GM23248 (cell line): ENCODE measurements around the gene DNAJB12. TPM values are rescaled to one million over a fixed set of nuclear protein-coding genes. Genes with fewer than 3 reads are reported as not detected.

Source experiments
- DNase-seq: peaks from one replicate; pipeline ENCODE4 v3.0.0-alpha.2; 2015
- H2AFZ ChIP-seq: fragments of 200-600 bp; sonication (generic); 2 replicates; pipeline ENCODE4 v1.6.1; 2016; ENCODE audit warnings: antibody characterized with exemption
- H3F3A ChIP-seq: fragments of 200-600 bp; sonication (generic); 2 replicates; pipeline ENCODE4 v1.6.1; 2016; ENCODE audit warnings: mild to moderate bottlenecking, antibody characterized with exemption, mixed run types; ENCODE audit not compliant: insufficient read depth
- H3K27ac ChIP-seq: fragments of 200-600 bp; sonication (generic); 2 replicates; pipeline ENCODE4 v1.5.1; 2016; ENCODE audit warnings: mild to moderate bottlenecking
- H3K27me3 ChIP-seq: fragments of 200-600 bp; sonication (generic); replicated peaks from 2 replicates; pipeline ENCODE4 v1.6.1; 2016; ENCODE audit warnings: mild to moderate bottlenecking; ENCODE audit not compliant: insufficient read depth
- H3K36me3 ChIP-seq: fragments of 200-600 bp; sonication (generic); 2 replicates; pipeline ENCODE4 v1.6.1; 2016; ENCODE audit warnings: low read depth, mild to moderate bottlenecking
- H3K4me1 ChIP-seq: fragments of 200-600 bp; sonication (generic); 2 replicates; pipeline ENCODE4 v1.6.1; 2016; ENCODE audit warnings: mild to moderate bottlenecking; ENCODE audit not compliant: insufficient read depth
- H3K4me2 ChIP-seq: fragments of 200-600 bp; sonication (generic); one replicate; pipeline ENCODE4 v1.6.1; 2016; ENCODE audit warnings: mild to moderate bottlenecking; ENCODE audit not compliant: unreplicated experiment
- H3K4me3 ChIP-seq: fragments of 200-600 bp; sonication (generic); 2 replicates; pipeline ENCODE4 v1.5.1; 2016; ENCODE audit warnings: mild to moderate bottlenecking
- H3K79me2 ChIP-seq: fragments of 200-600 bp; sonication (generic); 2 replicates; pipeline ENCODE4 v1.6.1; 2016; ENCODE audit warnings: mild to moderate bottlenecking; ENCODE audit not compliant: insufficient read depth
- H3K9ac ChIP-seq: fragments of 200-600 bp; sonication (generic); 2 replicates; pipeline ENCODE4 v1.6.1; 2016; ENCODE audit warnings: mild to moderate bottlenecking
- H3K9me2 ChIP-seq: fragments of 200-600 bp; sonication (generic); 2 replicates; pipeline ENCODE4 v1.6.1; 2016; ENCODE audit warnings: mixed run types, mild to moderate bottlenecking, moderate library complexity; ENCODE audit not compliant: insufficient read depth
- H3K9me3 ChIP-seq: fragments of 200-600 bp; sonication (generic); one replicate; pipeline ENCODE4 v1.6.1; 2017; ENCODE audit warnings: low read depth
- H4K20me1 ChIP-seq: fragments of 200-600 bp; sonication (generic); 2 replicates; pipeline ENCODE4 v1.6.0; 2016; ENCODE audit not compliant: insufficient read depth
- EZH2 ChIP-seq: fragments of 200-600 bp; sonication (generic); IDR thresholded peaks from 2 replicates; pipeline ENCODE4 v1.6.1; 2018; ENCODE audit warnings: antibody characterized with exemption, mild to moderate bottlenecking; ENCODE audit not compliant: insufficient read depth, poor library complexity, severe bottlenecking
- EZH2phosphoT487 ChIP-seq: fragments of 200-600 bp; sonication (generic); IDR thresholded peaks from 2 replicates; pipeline ENCODE4 v1.6.1; 2018; ENCODE audit warnings: antibody characterized with exemption, moderate library complexity, mild to moderate bottlenecking, low read depth; ENCODE audit not compliant: insufficient read depth
- WGBS, 2 experiments: methylation state at CpG; one replicate each; pipeline ENCODE4 v1.1.6; 2015 to 2017; ENCODE audit warnings: low lambda C conversion rate in 2 of 2, low coverage in 1 of 2; ENCODE audit errors: missing lambda C conversion rate in 2 of 2; 5-methylcytosine and 5-hydroxymethylcytosine counted together
- in situ Hi-C: fragments of 300-500 bp; cut with MboI; formaldehyde crosslinking; loops from 2 replicates; pipeline ENCODE4 v1.15.0; 2020
- polyA plus RNA-seq: library from polyadenylated mRNA; unstranded; fragments of >200 nt; fragmentation: Nextera tagmentation; extraction: Ambion mirVana; gene quantifications from 2 replicates; pipeline ENCODE4 v1.2.1, GENCODE V29; 2016
- total RNA-seq: library from RNA; depleted of rRNA; stranded (reverse); fragments of >200 nt; shearing (Covaris generic); gene quantifications from 2 replicates; pipeline ENCODE4 v1.2.3, GENCODE V29; 2014

Gene DNAJB12
- total and polyA plus RNA-seq, 2 experiments from 2014 or later = 28.4 to 32.0 TPM

DNA sequence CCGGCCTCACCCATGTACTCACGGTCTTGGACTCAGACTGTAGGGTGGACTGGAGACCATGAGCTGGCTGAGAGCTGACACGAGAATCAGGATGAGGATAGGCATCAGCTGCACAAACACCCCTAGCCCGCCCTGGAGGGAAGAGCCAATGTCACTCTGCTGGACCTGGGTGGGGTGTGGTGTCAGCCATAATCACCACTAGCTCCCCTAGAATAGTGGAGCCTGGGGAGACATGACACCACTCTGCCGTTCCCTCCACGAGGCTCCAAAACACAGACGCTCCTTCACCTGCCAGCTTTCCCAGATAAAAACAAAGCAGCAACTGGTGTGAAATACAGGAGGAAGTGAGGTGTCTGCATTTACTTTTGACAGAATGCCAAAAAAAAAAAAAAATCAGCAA is 16.5 kb downstream of the DNAJB12 start:
- Histone ChIP-seq H3K79me2 (no peaks in the 10 kb centered on the region), H3K36me3 (peaks cover 29% of the 10 kb centered on the region), H3K4me3 (no peak overlapping the region), H3K27me3 (no peaks in the 10 kb centered on the region), H3K9me3 (no peaks in the 10 kb centered on the region), H3K27ac (no peak overlapping the region), H3K4me1 (no peaks in the 10 kb centered on the region), H4K20me1 (no peaks in the 10 kb centered on the region), H3K9ac (no peak overlapping the region), H2AFZ (no peak overlapping the region), H3K4me2 (no peak overlapping the region), H3K9me2 (no peaks in the 10 kb centered on the region), H3F3A (no peaks in the 10 kb centered on the region)
- in situ Hi-C loops = no loop called here
- WGBS, 2 experiments = 89 to 92% methylated on average over 7 of the region's 7 CpGs
- DNase-seq = no peak
- no peak for TF ChIP-seq EZH2
- TF ChIP-seq EZH2phosphoT487 = no peak

DNA sequence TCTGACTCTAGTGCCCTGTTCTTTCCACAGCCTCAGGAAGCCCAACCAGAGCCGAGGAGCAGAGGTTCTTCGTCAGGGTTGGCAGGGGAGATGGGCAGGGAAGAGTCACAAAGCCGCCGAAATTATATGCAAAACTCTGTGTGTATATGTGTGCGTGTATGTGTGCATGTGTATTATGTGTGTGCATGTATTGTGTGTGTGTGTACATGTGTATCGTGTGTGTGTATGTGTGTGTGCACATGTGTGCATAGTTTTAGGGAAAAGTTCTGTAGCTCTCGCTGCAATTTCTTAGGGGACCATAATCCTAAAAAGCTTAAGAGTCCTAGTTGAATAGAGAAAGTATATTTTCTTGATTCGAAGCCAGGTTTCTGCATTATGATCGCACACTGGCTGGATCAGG is 17.0 kb downstream of the DNAJB12 start:
- Histone ChIP-seq H3K4me3 (no peak overlapping the region), H3K27me3 (no peaks in the 10 kb centered on the region), H3K4me2 (no peak overlapping the region), H3K36me3 (peaks cover 26% of the 10 kb centered on the region), H3K79me2 (no peaks in the 10 kb centered on the region), H3K27ac (no peak overlapping the region), H3F3A (no peaks in the 10 kb centered on the region), H4K20me1 (no peaks in the 10 kb centered on the region), H3K4me1 (no peaks in the 10 kb centered on the region), H2AFZ (no peak overlapping the region), H3K9me3 (no peaks in the 10 kb centered on the region), H3K9me2 (no peaks in the 10 kb centered on the region), H3K9ac (no peak overlapping the region)
- 85 to 86% methylated on average over 9 of the region's 9 CpGs for WGBS, 2 experiments
- TF ChIP-seq EZH2phosphoT487 (no peak), EZH2 (no peak)
- no peak for DNase-seq
- in situ Hi-C loops = no loop called here

DNA sequence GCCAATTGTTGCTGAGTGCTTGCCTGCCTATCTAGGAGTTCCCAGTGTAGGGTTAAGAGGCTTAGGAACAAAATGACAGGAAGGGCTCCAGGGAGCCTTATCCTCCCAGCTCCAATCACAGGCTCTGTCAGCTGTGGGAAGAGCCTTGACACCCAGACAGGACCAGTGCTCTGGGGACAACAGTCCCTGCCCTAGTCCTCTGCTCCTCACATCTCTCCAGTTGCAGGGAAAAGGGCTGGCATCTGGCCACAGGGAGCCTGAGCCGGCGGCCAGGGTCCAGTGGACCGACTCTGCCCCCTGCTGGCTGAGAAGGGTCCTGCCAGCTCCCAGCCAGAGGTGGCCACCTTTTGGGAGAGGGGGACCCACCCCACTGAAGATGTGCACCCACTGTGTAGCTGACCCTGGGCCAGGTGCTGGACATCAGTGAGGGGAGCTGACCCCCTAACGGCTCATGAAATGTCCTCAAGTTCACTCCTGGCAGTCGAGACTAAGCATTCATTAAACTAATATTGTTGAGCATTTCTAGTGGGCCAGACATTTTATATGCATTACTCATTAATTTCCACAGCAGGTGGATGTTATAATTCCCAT is 17.6 kb downstream of the DNAJB12 start:
- Histone ChIP-seq H3K9me2 (no peaks in the 10 kb centered on the region), H2AFZ (no peak overlapping the region), H3K27ac (no peak overlapping the region), H3K9me3 (no peaks in the 10 kb centered on the region), H3K36me3 (peaks cover 26% of the 10 kb centered on the region), H3K9ac (no peak overlapping the region), H3F3A (no peaks in the 10 kb centered on the region), H3K79me2 (no peaks in the 10 kb centered on the region), H3K27me3 (no peaks in the 10 kb centered on the region), H3K4me3 (no peak overlapping the region), H3K4me1 (peaks cover 2% of the 10 kb centered on the region; the same call in 1 of the 2 replicates), H3K4me2 (no peak overlapping the region), H4K20me1 (no peaks in the 10 kb centered on the region)
- peak; percentile 81 for DNase-seq
- WGBS, 2 experiments = 16 to 25% methylated on average over 3 to 5 of the region's 5 CpGs
- no peak for TF ChIP-seq EZH2phosphoT487
- TF ChIP-seq EZH2 = no peak
- in situ Hi-C loops = no loop called here

DNA sequence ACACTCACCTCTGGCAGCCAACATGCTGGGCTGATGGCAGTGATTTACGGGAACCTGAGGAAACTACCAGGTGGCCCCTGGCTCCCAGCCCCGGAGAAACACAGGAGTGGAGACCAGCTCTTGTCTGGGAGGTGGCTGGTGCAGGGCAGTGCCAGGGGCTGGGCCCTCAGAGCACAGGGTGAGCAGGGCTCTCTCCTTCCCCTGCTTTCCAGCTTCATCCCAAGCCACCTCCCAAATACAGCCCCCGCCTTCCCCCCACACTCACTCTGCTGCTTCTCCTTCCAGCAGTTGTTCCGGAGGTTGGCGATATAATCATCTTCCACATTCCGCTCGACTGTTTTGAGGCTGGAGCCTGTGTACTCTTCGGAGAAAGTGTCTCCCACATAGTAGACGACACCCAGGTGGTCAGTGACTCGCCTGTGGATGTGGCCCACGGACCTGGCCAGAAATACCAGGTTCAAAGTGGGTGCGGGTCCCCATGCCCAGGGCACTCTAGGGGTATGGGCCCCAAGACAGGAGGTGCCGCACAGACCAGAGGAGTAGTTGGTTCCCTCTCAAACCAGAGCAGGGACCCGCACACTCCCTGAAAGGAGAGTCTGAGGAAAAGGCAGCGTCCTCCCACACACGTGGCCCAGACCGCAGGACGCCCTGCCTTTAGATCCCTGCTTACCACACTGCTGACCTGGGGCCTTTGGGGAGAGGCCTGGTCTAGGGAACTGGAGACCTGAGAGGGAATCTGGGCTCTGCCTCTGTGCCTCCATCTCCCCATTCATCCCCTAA is 18.3 kb downstream of the DNAJB12 start:
- in situ Hi-C loops = no loop called here
- peaks cover 6% of the 10 kb centered on the region; the same call in 1 of the 2 replicates for H3K4me1 ChIP-seq
- H3K36me3 ChIP-seq = peaks cover 26% of the 10 kb centered on the region
- no peak overlapping the region for H2AFZ ChIP-seq
- H3K79me2 ChIP-seq = no peaks in the 10 kb centered on the region
- H4K20me1 ChIP-seq = no peaks in the 10 kb centered on the region
- H3K4me2 ChIP-seq = no peak overlapping the region
- no peak overlapping the region for H3K27ac ChIP-seq
- 90 to 91% methylated on average over 18 of the region's 18 CpGs for WGBS, 2 experiments
- H3K9me3 ChIP-seq = no peaks in the 10 kb centered on the region
- no peaks in the 10 kb centered on the region for H3K27me3 ChIP-seq
- no peaks in the 10 kb centered on the region for H3F3A ChIP-seq
- no peak for TF ChIP-seq EZH2
- no peak for TF ChIP-seq EZH2phosphoT487
- no peaks in the 10 kb centered on the region for H3K9me2 ChIP-seq
- H3K4me3 ChIP-seq = no peak overlapping the region
- no peak for DNase-seq
- no peak overlapping the region for H3K9ac ChIP-seq
